ENCODE results near the gene AGO3. TPM values are rescaled to one million over a fixed set of nuclear protein-coding genes. Genes with fewer than 3 reads are reported as not detected.

AGO3 gene
- total RNA-seq, 4 donors from 2014 or later: 19.9 to 23.3 (median 21.0) TPM

GRCh38 chr1:35914717-35915116 lies 16.2 kb upstream of the AGO3 start:
- 95% methylated on average over 1 of the region's 1 CpG for WGBS
- Histone ChIP-seq H3K27ac (replicated peaks in 1 of 4) (no peak overlapping the region), H3K4me1 (no peaks in the 10 kb centered on the region), H3K9me3 (no peaks in the 10 kb centered on the region), H3K27me3 (no peaks in the 10 kb centered on the region), H3K36me3 (peaks cover 70 to 100% (median 91%) of the 10 kb centered on the region in 4 donors), H3K4me3 (no peak overlapping the region)
- no peak for DNase-seq (ENCODE audit: extremely low spot score)
- TF ChIP-seq POLR2A (IDR thresholded peaks at IDR 0.05; ENCODE audit: low read depth): no peak
- no peak for TF ChIP-seq EP300 (IDR thresholded peaks at IDR 0.05)
- TF ChIP-seq, protein P1, sequence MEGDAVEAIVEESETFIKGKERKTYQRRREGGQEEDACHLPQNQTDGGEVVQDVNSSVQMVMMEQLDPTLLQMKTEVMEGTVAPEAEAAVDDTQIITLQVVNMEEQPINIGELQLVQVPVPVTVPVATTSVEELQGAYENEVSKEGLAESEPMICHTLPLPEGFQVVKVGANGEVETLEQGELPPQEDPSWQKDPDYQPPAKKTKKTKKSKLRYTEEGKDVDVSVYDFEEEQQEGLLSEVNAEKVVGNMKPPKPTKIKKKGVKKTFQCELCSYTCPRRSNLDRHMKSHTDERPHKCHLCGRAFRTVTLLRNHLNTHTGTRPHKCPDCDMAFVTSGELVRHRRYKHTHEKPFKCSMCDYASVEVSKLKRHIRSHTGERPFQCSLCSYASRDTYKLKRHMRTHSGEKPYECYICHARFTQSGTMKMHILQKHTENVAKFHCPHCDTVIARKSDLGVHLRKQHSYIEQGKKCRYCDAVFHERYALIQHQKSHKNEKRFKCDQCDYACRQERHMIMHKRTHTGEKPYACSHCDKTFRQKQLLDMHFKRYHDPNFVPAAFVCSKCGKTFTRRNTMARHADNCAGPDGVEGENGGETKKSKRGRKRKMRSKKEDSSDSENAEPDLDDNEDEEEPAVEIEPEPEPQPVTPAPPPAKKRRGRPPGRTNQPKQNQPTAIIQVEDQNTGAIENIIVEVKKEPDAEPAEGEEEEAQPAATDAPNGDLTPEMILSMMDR (IDR thresholded peaks at IDR 0.05): no peak
- TF ChIP-seq POLR2AphosphoS5 (IDR thresholded peaks at IDR 0.05): no peak
- intact Hi-C loops (cut with DNase I): no loop called here

DNA sequence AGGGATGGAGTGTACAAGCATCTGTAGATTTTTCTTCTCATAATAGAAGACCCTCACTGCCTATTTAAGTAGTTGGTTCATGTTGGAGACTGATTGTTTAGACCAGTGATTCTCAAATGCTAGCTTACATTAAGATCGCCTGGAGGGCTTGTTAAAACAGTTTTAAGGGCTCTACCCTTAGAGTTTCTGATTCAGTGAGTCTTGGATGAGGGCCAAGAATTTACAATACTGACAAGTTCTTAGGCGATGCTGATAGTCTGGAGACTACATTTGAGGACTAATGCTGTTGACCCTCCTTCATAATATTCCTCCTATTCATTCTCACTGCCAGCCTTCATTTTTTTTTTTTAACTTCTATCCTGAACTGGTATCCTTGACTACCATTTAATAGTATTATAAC lies 15.2 kb upstream of the AGO3 start:
- no peaks in the 10 kb centered on the region for H3K27me3 ChIP-seq
- no peaks in the 10 kb centered on the region for H3K4me1 ChIP-seq
- no peak for DNase-seq (ENCODE audit: extremely low spot score)
- no peaks in the 10 kb centered on the region for H3K9me3 ChIP-seq
- no peak overlapping the region for H3K4me3 ChIP-seq
- no peak overlapping the region for H3K27ac ChIP-seq (replicated peaks in 1 of 4)
- 67% methylated on average over 2 of the region's 2 CpGs for WGBS
- intact Hi-C loops (cut with DNase I): no loop called here
- TF ChIP-seq EP300 (IDR thresholded peaks at IDR 0.05): no peak
- no peak for TF ChIP-seq POLR2AphosphoS5 (IDR thresholded peaks at IDR 0.05)
- TF ChIP-seq, protein P1 (IDR thresholded peaks at IDR 0.05): no peak
- peaks cover 61 to 100% (median 92%) of the 10 kb centered on the region in 4 donors for H3K36me3 ChIP-seq

GRCh38 chr1:35923791-35924221 lies 7.1 kb upstream of the AGO3 start:
- no peak overlapping the region for H3K27ac ChIP-seq (replicated peaks in 1 of 4)
- H3K4me1 ChIP-seq: peaks cover 0 to 3% (median 0%) of the 10 kb centered on the region in 4 donors
- no peaks in the 10 kb centered on the region for H3K27me3 ChIP-seq
- intact Hi-C loops (cut with DNase I): no loop called here
- H3K36me3 ChIP-seq: peaks cover 9 to 38% (median 31%) of the 10 kb centered on the region in 4 donors
- TF ChIP-seq EP300 (IDR thresholded peaks at IDR 0.05) (no peak), POLR2A (IDR thresholded peaks at IDR 0.05; ENCODE audit: low read depth) (no peak), POLR2AphosphoS5 (IDR thresholded peaks at IDR 0.05) (no peak)
- TF ChIP-seq, protein P1 (IDR thresholded peaks at IDR 0.05): no peak
- no peaks in the 10 kb centered on the region for H3K9me3 ChIP-seq
- H3K4me3 ChIP-seq: no peak overlapping the region
- peak; percentile 90 for DNase-seq (ENCODE audit: extremely low spot score)

DNA sequence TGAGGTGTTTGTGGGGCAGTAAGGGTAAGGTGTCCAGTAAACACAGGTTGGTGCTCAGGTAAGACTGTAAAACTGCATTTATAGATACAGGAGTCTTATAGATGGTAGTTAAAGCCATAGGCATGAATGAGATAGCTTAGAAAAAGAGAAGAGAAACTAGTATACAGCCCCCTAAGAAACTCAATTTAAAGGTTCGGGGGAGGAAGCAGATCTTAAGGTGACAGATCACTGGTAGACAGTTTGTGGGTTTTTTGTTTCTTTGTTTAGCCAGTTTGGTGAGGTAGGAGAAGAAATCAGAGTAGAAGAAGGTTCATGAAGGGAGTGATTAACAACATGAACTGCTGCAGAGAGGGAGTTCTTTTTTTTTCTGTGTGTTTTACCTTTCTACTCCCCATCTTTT lies 6.1 kb upstream of the AGO3 start:
- peaks cover 2 to 6% (median 5%) of the 10 kb centered on the region in 4 donors for H3K4me1 ChIP-seq
- intact Hi-C loops (cut with DNase I): no loop called here

More for the DNA sequence above, 6.1 kb upstream of the AGO3 start:
- peaks cover 0 to 28% (median 21%) of the 10 kb centered on the region in 4 donors for H3K36me3 ChIP-seq
- no peak for DNase-seq (ENCODE audit: extremely low spot score)
- no peak overlapping the region for H3K4me3 ChIP-seq
- H3K27me3 ChIP-seq: no peaks in the 10 kb centered on the region
- 91% methylated on average over 1 of the region's 1 CpG for WGBS
- TF ChIP-seq POLR2A (IDR thresholded peaks at IDR 0.05; ENCODE audit: low read depth): no peak
- no peak for TF ChIP-seq EP300 (IDR thresholded peaks at IDR 0.05)
- TF ChIP-seq, protein P1 (IDR thresholded peaks at IDR 0.05): no peak
- no peak for TF ChIP-seq POLR2AphosphoS5 (IDR thresholded peaks at IDR 0.05)
- H3K9me3 ChIP-seq: no peaks in the 10 kb centered on the region
- H3K27ac ChIP-seq (replicated peaks in 1 of 4): no peak overlapping the region
